Parathyroid adenoma (tissue), 2 donors: Measurements from ENCODE around the gene MUC5AC.

ENCODE experiments used
- H2AFZ ChIP-seq: fragments of 300-600 bp; sonication (generic); one replicate; pipeline ENCODE4 v1.7.0; 2017; ENCODE audit warnings: antibody characterized with exemption, mild to moderate bottlenecking
- H3K27ac ChIP-seq: fragments of 300-600 bp; sonication (generic); one replicate; pipeline ENCODE4 v1.7.0; 2017
- H3K27me3 ChIP-seq: fragments of 300-600 bp; sonication (generic); one replicate; pipeline ENCODE4 v1.7.0; 2017; ENCODE audit warnings: low read length; ENCODE audit not compliant: control insufficient read depth, insufficient read depth
- H3K36me3 ChIP-seq: fragments of 300-600 bp; sonication (generic); one replicate; pipeline ENCODE4 v1.7.0; 2017; ENCODE audit warnings: low read length; ENCODE audit not compliant: control insufficient read depth, insufficient read depth
- H3K4me1 ChIP-seq: fragments of 300-600 bp; sonication (generic); one replicate; pipeline ENCODE4 v1.7.0; 2017; ENCODE audit warnings: control low read depth
- H3K4me2 ChIP-seq: fragments of 300-600 bp; sonication (generic); one replicate; pipeline ENCODE4 v1.7.0; 2017; ENCODE audit warnings: low read length
- H3K4me3 ChIP-seq: fragments of 300-600 bp; sonication (generic); one replicate; pipeline ENCODE4 v1.7.0; 2017; ENCODE audit warnings: low read depth, low read length
- H3K79me2 ChIP-seq: fragments of 300-600 bp; sonication (generic); one replicate; pipeline ENCODE4 v1.7.0; 2017; ENCODE audit warnings: control low read depth
- H3K9ac ChIP-seq: fragments of 300-600 bp; sonication (generic); one replicate; pipeline ENCODE4 v1.7.0; 2017; ENCODE audit warnings: mild to moderate bottlenecking
- H3K9me3 ChIP-seq: fragments of 300-600 bp; sonication (generic); one replicate; pipeline ENCODE4 v1.7.0; 2017; ENCODE audit warnings: low read length; ENCODE audit not compliant: control insufficient read depth
- TF ChIP-seq, protein P1 (sequence below): fragments of 300-600 bp; sonication (generic); IDR thresholded peaks from one replicate; pipeline ENCODE4 v1.7.0; 2017; ENCODE audit warnings: antibody characterized with exemption, mild to moderate bottlenecking
- donor health status: primary hyperparathyroidism.

The MUC5AC gene

DNA sequence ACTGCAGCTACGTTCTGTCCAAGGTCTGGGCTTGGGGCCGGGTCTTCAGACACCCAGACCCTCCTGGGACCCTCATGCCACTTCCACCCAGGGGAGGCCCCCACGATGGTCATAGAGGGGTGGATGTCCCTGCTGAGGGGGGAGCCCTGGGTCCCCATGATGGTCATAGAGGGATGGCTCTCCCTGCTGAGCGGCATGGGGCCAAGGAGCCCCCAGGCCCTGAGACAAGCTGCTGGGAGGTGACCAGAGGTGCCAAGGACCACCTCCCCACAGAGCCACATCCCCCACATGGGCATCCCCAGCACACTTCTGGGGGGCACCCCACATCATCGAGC is 72.3 kb downstream of the MUC5AC start:
- Histone ChIP-seq H2AFZ (no peak overlapping the region), H3K36me3 (no peaks in the 10 kb centered on the region), H3K4me3 (no peak overlapping the region), H3K4me1 (no peaks in the 10 kb centered on the region), H3K27me3 (no peaks in the 10 kb centered on the region), H3K27ac (no peak overlapping the region), H3K4me2 (no peak overlapping the region), H3K9ac (no peak overlapping the region), H3K79me2 (no peaks in the 10 kb centered on the region), H3K9me3 (no peaks in the 10 kb centered on the region)
- TF ChIP-seq, protein P1, sequence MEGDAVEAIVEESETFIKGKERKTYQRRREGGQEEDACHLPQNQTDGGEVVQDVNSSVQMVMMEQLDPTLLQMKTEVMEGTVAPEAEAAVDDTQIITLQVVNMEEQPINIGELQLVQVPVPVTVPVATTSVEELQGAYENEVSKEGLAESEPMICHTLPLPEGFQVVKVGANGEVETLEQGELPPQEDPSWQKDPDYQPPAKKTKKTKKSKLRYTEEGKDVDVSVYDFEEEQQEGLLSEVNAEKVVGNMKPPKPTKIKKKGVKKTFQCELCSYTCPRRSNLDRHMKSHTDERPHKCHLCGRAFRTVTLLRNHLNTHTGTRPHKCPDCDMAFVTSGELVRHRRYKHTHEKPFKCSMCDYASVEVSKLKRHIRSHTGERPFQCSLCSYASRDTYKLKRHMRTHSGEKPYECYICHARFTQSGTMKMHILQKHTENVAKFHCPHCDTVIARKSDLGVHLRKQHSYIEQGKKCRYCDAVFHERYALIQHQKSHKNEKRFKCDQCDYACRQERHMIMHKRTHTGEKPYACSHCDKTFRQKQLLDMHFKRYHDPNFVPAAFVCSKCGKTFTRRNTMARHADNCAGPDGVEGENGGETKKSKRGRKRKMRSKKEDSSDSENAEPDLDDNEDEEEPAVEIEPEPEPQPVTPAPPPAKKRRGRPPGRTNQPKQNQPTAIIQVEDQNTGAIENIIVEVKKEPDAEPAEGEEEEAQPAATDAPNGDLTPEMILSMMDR = no peak

DNA sequence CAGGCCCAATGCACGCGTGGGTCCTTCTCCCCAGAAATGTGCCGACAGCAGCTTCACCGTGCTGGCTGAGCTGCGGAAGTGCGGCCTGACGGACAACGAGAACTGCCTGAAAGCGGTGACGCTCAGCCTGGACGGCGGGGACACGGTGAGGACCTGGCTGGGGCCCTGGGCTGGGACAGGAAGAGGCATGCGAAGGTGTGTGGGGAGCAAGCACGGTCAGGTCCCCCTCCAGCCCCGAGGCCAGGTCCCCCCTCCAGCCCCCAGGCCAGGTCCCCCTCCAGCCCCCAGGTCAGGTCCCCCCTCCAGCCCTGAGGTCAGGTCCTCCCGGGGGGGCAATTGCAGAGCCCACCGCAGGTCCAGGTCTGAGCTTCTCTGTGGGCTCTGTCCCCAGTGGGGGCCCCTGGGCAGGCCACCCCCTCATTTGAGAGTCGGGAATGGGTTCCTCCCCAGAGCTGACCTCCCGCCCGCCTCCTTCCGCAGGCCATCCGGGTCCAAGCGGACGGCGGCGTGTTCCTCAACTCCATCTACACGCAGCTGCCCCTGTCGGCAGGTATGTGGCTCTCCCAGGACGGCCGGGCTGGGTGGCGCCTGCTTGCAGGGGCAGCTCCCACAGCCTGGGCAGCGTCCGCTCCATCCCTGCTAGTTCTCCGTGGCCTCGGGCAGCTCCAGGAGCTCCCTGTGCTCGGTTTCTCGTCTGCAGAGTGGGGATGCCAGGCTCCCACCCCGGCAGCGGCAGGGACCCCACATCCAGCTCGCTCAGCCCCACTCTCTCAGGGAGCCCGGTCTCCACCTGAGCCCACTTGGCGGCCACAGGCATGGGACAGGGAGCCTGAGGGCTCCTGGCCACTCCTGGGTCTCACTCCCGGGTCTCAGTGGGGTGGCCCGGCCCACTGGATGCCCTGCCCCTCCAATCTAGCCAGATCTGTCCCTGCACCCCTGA is 73.0 kb downstream of the MUC5AC start:
- H3K4me3 ChIP-seq = no peak overlapping the region
- H3K79me2 ChIP-seq = no peaks in the 10 kb centered on the region
- TF ChIP-seq, protein P1 = no peak
- no peaks in the 10 kb centered on the region for H3K27me3 ChIP-seq
- H2AFZ ChIP-seq = no peak overlapping the region
- no peaks in the 10 kb centered on the region for H3K9me3 ChIP-seq
- H3K36me3 ChIP-seq = no peaks in the 10 kb centered on the region
- H3K27ac ChIP-seq = no peak overlapping the region
- no peaks in the 10 kb centered on the region for H3K4me1 ChIP-seq
- no peak overlapping the region for H3K9ac ChIP-seq
- no peak overlapping the region for H3K4me2 ChIP-seq

DNA sequence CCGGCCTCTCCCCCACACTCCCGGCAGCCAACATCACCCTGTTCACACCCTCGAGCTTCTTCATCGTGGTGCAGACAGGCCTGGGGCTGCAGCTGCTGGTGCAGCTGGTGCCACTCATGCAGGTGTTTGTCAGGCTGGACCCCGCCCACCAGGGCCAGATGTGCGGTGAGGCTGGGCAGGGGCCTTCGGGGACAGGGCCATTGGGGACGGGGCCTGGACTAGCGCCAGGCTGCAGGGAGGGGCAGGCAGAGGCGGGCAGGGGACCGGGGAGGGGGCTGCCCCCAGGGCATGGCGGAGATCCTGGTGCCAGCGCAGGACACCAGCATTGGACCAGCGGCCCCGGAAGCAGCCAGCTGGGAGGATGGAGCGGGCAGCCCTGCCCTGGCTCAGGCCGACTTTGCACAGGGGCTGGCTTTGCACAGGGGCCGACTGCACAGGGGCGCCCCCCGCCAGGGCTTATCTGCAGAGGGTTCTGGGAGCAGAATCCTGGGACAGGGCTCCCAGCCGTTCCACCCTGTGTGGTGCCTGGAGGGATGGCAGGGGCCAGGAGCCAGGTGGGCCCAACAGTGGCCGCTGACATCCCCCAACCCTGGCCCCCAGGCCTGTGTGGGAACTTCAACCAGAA is 73.8 kb downstream of the MUC5AC start:
- no peaks in the 10 kb centered on the region for H3K4me1 ChIP-seq
- H3K79me2 ChIP-seq = no peaks in the 10 kb centered on the region
- H2AFZ ChIP-seq = no peak overlapping the region
- H3K9me3 ChIP-seq = no peaks in the 10 kb centered on the region
- TF ChIP-seq, protein P1 = no peak
- no peak overlapping the region for H3K4me3 ChIP-seq
- no peaks in the 10 kb centered on the region for H3K36me3 ChIP-seq
- no peak overlapping the region for H3K4me2 ChIP-seq
- no peaks in the 10 kb centered on the region for H3K27me3 ChIP-seq
- H3K9ac ChIP-seq = no peak overlapping the region
- no peak overlapping the region for H3K27ac ChIP-seq

DNA sequence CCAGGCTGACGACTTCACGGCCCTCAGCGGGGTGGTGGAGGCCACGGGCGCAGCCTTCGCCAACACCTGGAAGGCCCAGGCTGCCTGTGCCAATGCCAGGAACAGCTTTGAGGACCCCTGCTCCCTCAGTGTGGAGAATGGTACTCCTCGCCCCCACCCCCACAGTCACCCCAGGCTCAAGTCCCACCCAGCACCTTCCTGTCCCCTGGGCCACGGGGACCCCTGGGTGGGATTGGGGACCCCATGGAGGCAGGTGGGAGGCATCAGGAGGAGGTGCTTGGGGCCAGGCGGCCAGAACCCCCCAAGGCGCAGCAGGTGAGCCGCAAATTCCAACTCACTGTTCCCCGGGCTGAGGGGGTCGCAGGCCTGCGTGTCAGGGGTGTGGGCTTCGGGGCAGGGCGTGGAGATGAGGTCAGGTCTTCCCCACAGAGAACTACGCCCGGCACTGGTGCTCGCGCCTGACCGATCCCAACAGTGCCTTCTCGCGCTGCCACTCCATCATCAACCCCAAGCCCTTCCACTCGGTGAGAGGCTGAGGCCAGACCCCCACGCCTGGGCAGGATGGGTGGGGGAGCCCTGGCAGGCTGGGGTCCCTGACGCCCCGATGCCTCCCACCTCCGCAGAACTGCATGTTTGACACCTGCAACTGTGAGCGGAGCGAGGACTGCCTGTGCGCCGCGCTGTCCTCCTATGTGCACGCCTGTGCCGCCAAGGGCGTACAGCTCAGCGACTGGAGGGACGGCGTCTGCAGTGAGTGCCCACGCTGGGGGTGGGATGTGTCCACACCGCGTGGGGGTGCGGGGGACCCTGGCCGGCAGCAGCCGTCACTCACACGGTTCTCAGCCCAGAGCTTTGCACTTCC is 74.5 kb downstream of the MUC5AC start:
- Histone ChIP-seq H3K36me3 (no peaks in the 10 kb centered on the region), H3K4me2 (no peak overlapping the region), H2AFZ (no peak overlapping the region), H3K9ac (no peak overlapping the region), H3K4me1 (no peaks in the 10 kb centered on the region), H3K79me2 (no peaks in the 10 kb centered on the region), H3K4me3 (no peak overlapping the region), H3K27ac (no peak overlapping the region), H3K27me3 (no peaks in the 10 kb centered on the region), H3K9me3 (no peaks in the 10 kb centered on the region)
- TF ChIP-seq, protein P1 = no peak
